DND-41 (cell line): ENCODE measurements around the gene DIPK1C.

Experiments used
- CTCF ChIP-seq: IDR thresholded peaks from 2 replicates; pipeline ENCODE4 v1.5.1; 2012; ENCODE audit warnings: borderline replicate concordance, low read length, moderate library complexity, mild to moderate bottlenecking; ENCODE audit not compliant: poor library complexity, severe bottlenecking; ENCODE audit errors: extremely low read depth
- EZH2 ChIP-seq: IDR thresholded peaks from 3 replicates; pipeline ENCODE4 v1.6.1; 2012; ENCODE audit warnings: borderline replicate concordance, low read depth, mild to moderate bottlenecking, moderate library complexity, low read length, inconsistent platforms; ENCODE audit not compliant: severe bottlenecking

- TF ChIP-seq CTCF: no peak
- no peak for TF ChIP-seq EZH2
These were observed 21.8 kb upstream of the DIPK1C start for GRCh38 chr18:74478880-74479279.
